ENCODE data around the gene HECW1. TPM values are rescaled to one million over a fixed set of nuclear protein-coding genes. Genes with fewer than 3 reads are reported as not detected.

HECW1 gene
- total and polyA plus RNA-seq, 2 donors: 0.16 to 1.2 TPM

DNA sequence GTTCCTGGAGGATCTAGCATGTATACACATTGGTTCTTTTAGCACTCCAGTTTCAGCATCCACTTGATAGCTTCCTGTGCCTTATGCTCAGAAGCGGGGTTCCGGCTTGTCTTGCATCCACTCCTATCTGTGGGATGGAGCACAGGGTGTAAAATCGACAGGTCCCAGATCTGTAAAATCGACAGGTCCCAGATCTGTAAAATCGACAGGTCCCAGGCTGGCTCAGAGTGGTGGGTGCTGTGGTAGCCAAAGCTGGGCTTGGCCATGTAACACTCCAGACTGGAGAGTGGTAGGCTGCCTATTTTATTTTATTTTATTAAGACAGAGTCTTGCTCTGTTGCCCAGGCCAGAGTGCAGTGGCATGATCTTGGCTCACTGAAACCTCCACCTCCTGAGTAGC is 30.3 kb downstream of the HECW1 start:
- 91% methylated on average over 5 of the region's 5 CpGs for WGBS
- H3K4me3 ChIP-seq (ENCODE audit: low read depth, low read length): no peak overlapping the region
- no peak for DNase-seq (ENCODE audit: extremely low spot score)
- H3K27ac ChIP-seq (ENCODE audit: low read depth): no peak overlapping the region
- no peaks in the 10 kb centered on the region for H3K36me3 ChIP-seq (ENCODE audit: insufficient read depth)
- no peaks in the 10 kb centered on the region for H3K4me1 ChIP-seq (ENCODE audit: insufficient read depth)

DNA sequence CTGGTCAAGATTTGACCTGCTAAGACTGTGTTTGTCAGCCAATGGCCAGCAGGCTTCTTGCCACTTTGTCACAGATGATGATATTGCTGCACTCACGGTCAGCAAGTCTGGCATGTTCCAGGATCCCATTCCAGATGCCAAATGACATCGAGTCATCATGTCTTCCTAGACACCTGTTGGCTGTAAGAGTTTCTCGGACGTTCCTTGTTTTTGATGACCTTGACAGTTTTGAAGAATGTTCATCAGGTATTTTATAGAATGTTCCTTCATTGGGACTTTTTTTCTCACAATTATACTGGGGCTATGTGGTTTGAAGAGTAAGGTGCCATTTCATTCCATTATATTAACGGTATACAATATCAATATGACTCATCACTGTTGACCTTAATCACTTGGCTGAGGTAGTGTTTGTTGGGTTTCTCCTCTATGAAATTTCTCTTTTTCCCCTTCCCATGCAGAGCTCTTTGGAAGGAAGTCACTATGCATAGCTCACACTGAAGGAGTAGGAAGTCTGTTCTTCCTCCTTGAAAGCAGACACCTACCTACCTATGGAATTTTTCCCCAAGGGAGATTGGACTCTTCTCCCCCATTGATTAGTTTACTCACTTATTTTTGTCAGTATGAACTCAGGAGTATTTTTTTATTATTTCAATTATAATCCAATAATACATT is 31.6 kb downstream of the HECW1 start:
- DNase-seq (ENCODE audit: extremely low spot score): no peak
- H3K4me1 ChIP-seq (ENCODE audit: insufficient read depth): no peaks in the 10 kb centered on the region
- WGBS: 90% methylated on average over 5 of the region's 5 CpGs

DNA sequence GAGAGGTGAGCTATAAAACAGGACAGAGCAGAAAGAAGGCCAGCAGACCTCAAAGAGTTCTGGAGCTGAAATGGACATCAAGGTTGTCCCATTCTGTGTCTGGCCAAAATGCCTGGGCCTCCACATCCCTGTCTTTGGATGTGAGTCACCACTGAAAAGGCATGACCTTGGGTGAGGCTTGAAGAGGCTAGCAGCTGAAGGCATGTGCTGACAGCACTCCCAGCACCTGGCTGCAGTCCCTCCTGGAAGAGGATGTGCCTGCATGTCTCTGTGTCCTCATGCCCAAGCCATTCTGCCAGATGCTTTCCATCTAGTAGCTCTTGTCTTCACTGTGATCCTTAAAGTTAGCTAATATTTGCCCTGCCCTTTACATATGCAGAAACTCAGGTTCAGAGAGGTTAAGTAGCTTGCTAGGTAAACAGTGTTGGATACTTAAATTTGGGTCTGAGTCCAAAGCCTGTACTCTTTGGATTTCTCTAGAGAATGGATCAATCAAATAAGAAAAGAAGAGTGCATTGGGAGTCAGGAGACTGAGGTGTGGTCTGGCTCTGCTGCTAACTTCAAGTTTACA is 35.8 kb downstream of the HECW1 start:
- H3K4me3 ChIP-seq (ENCODE audit: low read depth, low read length): no peak overlapping the region
- no peak for DNase-seq (ENCODE audit: extremely low spot score)
- H3K4me1 ChIP-seq (ENCODE audit: insufficient read depth): no peaks in the 10 kb centered on the region
- H3K27ac ChIP-seq (ENCODE audit: low read depth): no peak overlapping the region
- H3K36me3 ChIP-seq (ENCODE audit: insufficient read depth): no peaks in the 10 kb centered on the region

More for the DNA sequence above, 31.6 kb downstream of the HECW1 start:
- Histone ChIP-seq H3K4me3 (ENCODE audit: low read depth, low read length) (no peak overlapping the region), H3K27ac (ENCODE audit: low read depth) (no peak overlapping the region), H3K36me3 (ENCODE audit: insufficient read depth) (no peaks in the 10 kb centered on the region)

DNA sequence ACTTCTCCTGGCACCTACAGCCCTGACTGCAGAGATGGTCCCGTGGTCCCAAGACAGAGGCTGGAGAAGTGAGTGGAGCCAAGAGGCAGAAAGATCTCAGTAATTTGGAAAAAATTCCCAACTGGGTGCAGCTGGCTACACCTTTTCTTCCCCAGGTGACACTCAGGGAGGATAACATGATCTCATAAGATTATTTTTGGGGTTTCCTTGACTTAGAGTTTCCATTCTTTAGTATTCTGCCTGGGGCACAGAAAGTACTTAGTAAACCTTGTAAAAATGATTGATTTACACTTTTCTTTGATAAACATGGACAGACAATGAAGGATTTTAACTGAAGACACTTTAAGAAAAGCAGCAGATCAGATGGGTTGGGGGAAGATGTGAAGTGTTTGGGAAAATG is 38.6 kb downstream of the HECW1 start:
- no peaks in the 10 kb centered on the region for H3K4me1 ChIP-seq (ENCODE audit: insufficient read depth)
- no peak overlapping the region for H3K27ac ChIP-seq (ENCODE audit: low read depth)
- H3K36me3 ChIP-seq (ENCODE audit: insufficient read depth): no peaks in the 10 kb centered on the region
- DNase-seq (ENCODE audit: extremely low spot score): no peak
- 81% methylated on average over 1 of the region's 1 CpG for WGBS
- no peak overlapping the region for H3K4me3 ChIP-seq (ENCODE audit: low read depth, low read length)

DNA sequence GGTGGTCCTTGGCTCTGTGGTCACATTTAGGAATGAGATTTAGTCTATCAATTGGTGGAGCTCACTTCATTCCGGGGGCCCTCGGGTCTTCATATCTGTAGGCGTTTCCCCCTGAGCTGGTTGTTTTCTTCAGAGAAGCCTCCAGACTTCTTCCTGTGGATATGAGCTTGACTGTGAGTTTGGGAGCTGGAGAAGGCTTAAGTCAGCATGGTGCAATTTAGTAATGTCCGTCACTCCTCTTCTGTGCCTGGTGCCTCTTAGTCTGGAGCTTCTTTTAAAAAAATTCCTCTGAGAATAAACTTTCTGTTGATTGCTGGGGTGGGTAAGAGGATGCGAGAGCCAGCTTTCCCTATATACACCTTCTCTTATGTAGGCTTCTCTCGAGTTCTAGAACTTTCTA is 40.2 kb downstream of the HECW1 start:
- DNase-seq (ENCODE audit: extremely low spot score): no peak
- H3K36me3 ChIP-seq (ENCODE audit: insufficient read depth): no peaks in the 10 kb centered on the region
- 62% methylated on average over 6 of the region's 6 CpGs for WGBS
- H3K4me3 ChIP-seq (ENCODE audit: low read depth, low read length): no peak overlapping the region
- H3K27ac ChIP-seq (ENCODE audit: low read depth): no peak overlapping the region
- H3K4me1 ChIP-seq (ENCODE audit: insufficient read depth): no peaks in the 10 kb centered on the region

DNA sequence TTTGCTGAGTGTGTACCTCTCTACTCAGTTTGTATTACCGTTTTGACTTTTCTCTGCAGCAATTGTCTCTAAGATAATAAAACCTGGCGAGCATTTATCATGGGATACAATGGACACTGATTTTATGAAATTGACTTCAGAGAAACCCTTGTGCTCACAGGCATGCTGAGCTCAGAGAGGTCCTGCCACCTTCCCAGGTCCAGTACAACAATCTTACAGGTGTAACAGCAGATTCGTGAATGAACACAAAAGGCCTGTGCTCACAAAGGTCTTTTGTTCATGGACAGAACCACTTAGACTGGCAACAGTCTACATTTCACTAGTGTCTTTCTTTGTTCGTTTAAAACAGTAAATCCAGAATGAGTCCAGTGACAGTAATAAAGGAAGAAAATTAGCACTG is 43.2 kb downstream of the HECW1 start:
- DNase-seq (ENCODE audit: extremely low spot score): no peak
- WGBS: 76% methylated on average over 4 of the region's 4 CpGs
- Histone ChIP-seq H3K4me3 (ENCODE audit: low read depth, low read length) (no peak overlapping the region), H3K27ac (ENCODE audit: low read depth) (no peak overlapping the region), H3K36me3 (ENCODE audit: insufficient read depth) (no peaks in the 10 kb centered on the region), H3K4me1 (ENCODE audit: insufficient read depth) (no peaks in the 10 kb centered on the region)

DNA sequence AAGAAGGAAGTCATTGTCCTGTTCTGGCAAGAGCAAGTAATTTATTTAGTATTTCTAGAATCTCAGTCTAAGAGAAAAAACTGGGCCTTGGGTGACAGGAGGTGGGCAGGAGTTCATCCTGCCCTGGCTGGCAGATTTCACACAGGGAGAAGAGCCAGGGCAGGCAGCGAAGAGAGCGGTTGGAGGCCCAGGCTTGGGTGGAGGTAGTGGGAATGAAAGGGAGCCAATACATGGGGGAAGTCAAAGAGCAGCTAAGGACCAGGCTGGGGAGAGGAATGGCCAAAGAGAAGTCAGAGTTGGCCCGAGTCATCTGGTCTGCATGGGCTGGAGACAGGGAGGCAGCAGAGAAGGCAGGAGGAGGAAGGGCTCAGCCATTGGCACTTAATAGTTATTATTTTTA is 51.4 kb downstream of the HECW1 start:
- 96% methylated on average over 3 of the region's 3 CpGs for WGBS
- Histone ChIP-seq H3K4me1 (ENCODE audit: insufficient read depth) (no peaks in the 10 kb centered on the region), H3K27ac (ENCODE audit: low read depth) (no peak overlapping the region), H3K4me3 (ENCODE audit: low read depth, low read length) (no peak overlapping the region), H3K36me3 (ENCODE audit: insufficient read depth) (no peaks in the 10 kb centered on the region)
- no peak for DNase-seq (ENCODE audit: extremely low spot score)

DNA sequence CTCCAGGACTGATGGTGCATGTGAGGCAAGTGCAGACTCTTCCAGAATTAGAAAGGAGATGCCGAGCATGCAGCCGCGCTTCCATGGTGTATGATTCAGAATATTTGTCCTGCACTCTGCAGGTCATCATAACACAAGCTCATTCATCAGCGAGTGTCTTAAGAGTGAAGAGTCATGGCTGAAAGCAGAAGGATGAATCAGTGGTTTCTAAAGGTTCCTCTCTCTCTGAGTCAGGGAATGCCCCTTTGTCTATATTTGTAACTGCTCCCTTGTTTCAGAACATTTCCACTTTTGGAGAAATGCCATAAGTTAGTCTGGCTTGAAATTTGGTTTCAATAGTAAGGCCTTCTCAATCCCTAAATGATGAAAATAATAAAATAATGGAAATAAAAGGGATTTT is 52.3 kb downstream of the HECW1 start:
- Histone ChIP-seq H3K4me3 (ENCODE audit: low read depth, low read length) (no peak overlapping the region), H3K36me3 (ENCODE audit: insufficient read depth) (no peaks in the 10 kb centered on the region), H3K27ac (ENCODE audit: low read depth) (no peak overlapping the region), H3K4me1 (ENCODE audit: insufficient read depth) (no peaks in the 10 kb centered on the region)
- WGBS: 70% methylated on average over 4 of the region's 4 CpGs
- DNase-seq (ENCODE audit: extremely low spot score): no peak

DNA sequence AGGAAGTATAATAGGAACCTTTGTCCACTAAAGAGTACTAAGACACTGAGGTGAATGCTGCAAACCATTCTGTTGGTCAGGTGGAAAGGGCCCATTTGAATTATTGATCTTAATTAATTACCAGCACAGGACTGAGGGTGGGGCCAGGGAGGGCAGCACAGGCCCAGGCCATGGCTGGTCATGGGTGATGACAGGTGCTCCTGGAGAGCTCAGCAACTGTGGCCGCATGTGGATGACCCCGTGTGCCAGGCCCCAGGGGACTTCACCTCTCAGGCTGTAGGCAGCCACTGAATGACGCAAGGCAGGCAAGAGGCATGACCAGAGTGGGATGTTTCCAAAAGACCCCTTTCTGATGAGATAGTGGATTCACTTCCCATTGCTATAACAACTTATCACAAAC is 54.2 kb downstream of the HECW1 start:
- 96% methylated on average over 3 of the region's 3 CpGs for WGBS
- Histone ChIP-seq H3K4me1 (ENCODE audit: insufficient read depth) (no peaks in the 10 kb centered on the region), H3K4me3 (ENCODE audit: low read depth, low read length) (no peak overlapping the region), H3K27ac (ENCODE audit: low read depth) (no peak overlapping the region), H3K36me3 (ENCODE audit: insufficient read depth) (no peaks in the 10 kb centered on the region)
- no peak for DNase-seq (ENCODE audit: extremely low spot score)

DNA sequence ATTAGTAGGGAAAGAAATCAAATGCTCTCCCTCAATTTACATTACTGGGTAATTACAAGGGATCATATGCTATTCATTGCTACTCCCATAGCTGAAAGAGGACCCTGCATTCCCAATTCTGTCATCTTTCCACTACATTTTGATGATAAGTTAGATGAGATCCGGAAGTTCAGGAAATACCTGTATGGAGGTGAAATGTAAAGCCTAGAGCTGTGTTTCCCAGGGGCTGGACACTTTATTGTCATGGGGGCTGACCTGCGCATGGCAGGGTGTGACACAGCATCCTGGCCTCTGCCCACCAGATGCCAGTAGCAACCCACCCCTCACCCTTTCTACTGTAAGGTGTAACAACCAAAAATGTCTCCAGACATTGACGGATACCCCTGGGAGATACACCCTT is 56.6 kb downstream of the HECW1 start:
- WGBS: 87% methylated on average over 3 of the region's 3 CpGs

DNA sequence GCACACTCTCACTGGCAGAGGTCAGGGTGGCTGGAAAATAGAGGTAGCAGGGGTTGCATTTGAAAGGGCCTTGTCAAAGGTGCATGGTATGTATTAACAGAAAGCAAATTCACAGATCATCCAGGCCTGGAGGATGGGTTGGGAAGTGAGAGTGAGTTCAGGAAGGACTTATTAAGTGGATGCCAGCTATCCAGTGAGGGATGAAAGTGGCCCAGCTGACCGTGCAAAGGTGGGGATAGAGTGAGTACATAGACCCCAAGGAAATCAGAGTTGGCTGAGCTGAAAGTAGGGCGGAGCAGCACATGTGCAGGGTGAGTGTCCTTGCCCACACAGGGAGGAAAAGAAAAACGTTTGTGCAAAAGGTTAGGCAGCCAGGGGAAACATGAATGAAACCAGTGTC is 58.1 kb downstream of the HECW1 start:
- Histone ChIP-seq H3K4me1 (ENCODE audit: insufficient read depth) (no peaks in the 10 kb centered on the region), H3K4me3 (ENCODE audit: low read depth, low read length) (no peak overlapping the region), H3K36me3 (ENCODE audit: insufficient read depth) (no peaks in the 10 kb centered on the region), H3K27ac (ENCODE audit: low read depth) (no peak overlapping the region)
- 44% methylated on average over 3 of the region's 3 CpGs for WGBS
- DNase-seq (ENCODE audit: extremely low spot score): no peak

More for the DNA sequence above, 56.6 kb downstream of the HECW1 start:
- no peaks in the 10 kb centered on the region for H3K4me1 ChIP-seq (ENCODE audit: insufficient read depth)
- no peak for DNase-seq (ENCODE audit: extremely low spot score)
- H3K27ac ChIP-seq (ENCODE audit: low read depth): no peak overlapping the region
- no peak overlapping the region for H3K4me3 ChIP-seq (ENCODE audit: low read depth, low read length)
- H3K36me3 ChIP-seq (ENCODE audit: insufficient read depth): no peaks in the 10 kb centered on the region

DNA sequence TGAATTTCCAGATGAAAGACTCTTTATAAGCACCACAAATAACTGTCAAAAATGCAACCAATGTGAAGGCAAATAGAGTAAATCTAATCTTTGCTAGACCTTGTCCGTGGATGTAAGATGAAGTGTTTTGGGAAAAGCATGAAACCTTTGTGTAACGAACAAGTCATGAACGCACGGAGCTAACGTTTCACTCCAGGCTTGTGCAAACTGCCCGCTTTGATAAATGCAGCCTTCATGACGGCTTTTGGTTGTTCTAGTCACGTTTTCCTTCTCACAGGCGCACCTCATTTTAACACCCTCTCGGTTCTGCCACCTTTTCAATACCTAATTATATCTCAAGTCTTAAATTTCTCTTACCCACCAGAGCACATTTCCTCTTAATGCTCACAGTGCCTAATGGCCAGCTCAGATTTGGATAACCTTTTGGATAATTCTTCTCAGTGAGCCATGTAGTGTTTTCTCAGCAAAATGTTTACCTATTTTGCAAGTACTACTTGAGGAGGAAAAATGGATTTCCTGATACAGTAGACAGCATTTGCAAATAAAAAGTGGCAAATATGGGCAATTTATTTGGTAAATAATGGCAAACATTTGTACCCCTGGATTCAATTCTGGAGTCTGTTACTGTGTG is 63.2 kb downstream of the HECW1 start:
- no peak for DNase-seq (ENCODE audit: extremely low spot score)
- no peak overlapping the region for H3K4me3 ChIP-seq (ENCODE audit: low read depth, low read length)
- H3K4me1 ChIP-seq (ENCODE audit: insufficient read depth): no peaks in the 10 kb centered on the region

DNA sequence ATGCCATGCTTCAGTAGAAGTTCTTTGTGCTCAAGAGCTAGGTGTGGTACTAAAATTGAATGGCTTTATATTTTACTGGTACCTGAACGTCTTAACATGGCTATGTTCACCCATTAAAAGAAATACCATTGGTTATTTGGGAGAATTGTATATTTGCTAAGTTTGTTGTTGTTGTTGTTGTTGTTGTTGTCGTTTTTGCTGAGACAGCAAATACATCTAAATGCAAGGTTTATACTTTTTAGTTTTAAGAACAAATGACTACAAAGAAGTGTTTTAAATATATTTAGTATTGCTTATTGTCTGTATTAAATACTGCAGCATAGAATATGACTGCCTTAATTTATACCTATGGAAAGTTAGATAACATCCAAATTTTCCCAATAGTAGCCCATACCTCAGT is 66.9 kb downstream of the HECW1 start:
- Histone ChIP-seq H3K27ac (ENCODE audit: low read depth) (no peak overlapping the region), H3K4me1 (ENCODE audit: insufficient read depth) (no peaks in the 10 kb centered on the region), H3K36me3 (ENCODE audit: insufficient read depth) (no peaks in the 10 kb centered on the region), H3K4me3 (ENCODE audit: low read depth, low read length) (no peak overlapping the region)
- DNase-seq (ENCODE audit: extremely low spot score): no peak
- 65% methylated on average over 2 of the region's 2 CpGs for WGBS

More for the DNA sequence above, 63.2 kb downstream of the HECW1 start:
- no peaks in the 10 kb centered on the region for H3K36me3 ChIP-seq (ENCODE audit: insufficient read depth)
- WGBS: 82% methylated on average over 10 of the region's 10 CpGs
- no peak overlapping the region for H3K27ac ChIP-seq (ENCODE audit: low read depth)

DNA sequence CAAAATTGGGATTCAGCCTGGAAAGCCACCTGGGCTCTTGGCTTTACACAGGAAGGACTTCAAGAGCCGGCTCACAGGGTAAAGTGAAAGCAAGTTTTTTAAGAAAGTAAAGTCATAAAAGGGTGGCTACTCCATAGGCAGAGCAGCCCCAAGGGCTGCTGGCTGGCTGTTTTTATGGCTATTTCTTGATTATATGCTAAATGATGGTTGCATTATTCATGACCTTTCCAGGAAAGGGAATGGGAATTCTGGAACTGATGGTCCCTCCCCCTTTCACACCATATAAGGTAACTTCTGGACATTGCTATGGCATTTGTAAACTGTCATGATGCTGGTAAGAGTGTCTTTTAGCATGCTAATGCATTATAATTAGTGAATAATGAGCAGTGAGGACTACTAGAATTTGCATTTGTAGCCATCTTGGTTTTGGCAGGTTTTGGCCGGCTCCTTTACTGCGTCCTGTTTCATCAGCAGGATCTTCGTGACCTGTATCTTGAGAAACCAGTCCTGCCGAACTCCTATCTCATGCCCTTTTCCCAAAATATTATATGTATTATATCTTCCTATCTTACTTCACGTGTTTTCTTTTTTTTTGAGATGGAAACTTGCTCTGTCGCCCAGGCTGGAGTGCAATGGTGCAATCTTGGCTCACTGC is 80.5 kb downstream of the HECW1 start:
- Histone ChIP-seq H3K36me3 (ENCODE audit: insufficient read depth) (no peaks in the 10 kb centered on the region), H3K4me3 (ENCODE audit: low read depth, low read length) (no peak overlapping the region)
- WGBS: 87% methylated on average over 7 of the region's 7 CpGs

More for the DNA sequence above, 80.5 kb downstream of the HECW1 start:
- H3K27ac ChIP-seq (ENCODE audit: low read depth): no peak overlapping the region
- no peak for DNase-seq (ENCODE audit: extremely low spot score)
- H3K4me1 ChIP-seq (ENCODE audit: insufficient read depth): no peaks in the 10 kb centered on the region

All from urinary bladder (tissue), 4 donors.